ENCODE data around the gene TMEM141. TPM values are rescaled to one million over a fixed set of nuclear protein-coding genes. Genes with fewer than 3 reads are reported as not detected.

Gene TMEM141
- total and polyA plus RNA-seq, 10 of the 15 experiments (the other 5 are each of a cell fraction or from before 2014, with no cell fraction given): 7.8 to 48.6 (median 34.4) TPM

- no peak for DNase-seq (ENCODE audit: low read depth, low spot score)
- in situ Hi-C loops (cut with MboI) (no loop called here), intact Hi-C loops (cut with micrococcal nuclease; ENCODE audit: unreplicated experiment) (loop anchor here (10.0 kb wide), 1 partner anchor 76 kb away; the partner anchor contains the start of gene TRAF2)
- no peaks in the 10 kb centered on the region for H3K9me3 ChIP-seq (replicated peaks; ENCODE audit: control insufficient read depth, insufficient read depth, low read length)
- BruUV-seq (replicated peaks): no TSS peak
- no peak for ATAC-seq
- H4K20me1 ChIP-seq (ENCODE audit: control insufficient read depth, insufficient read depth): no peaks in the 10 kb centered on the region; the same call in 1 of the 2 replicates
- SMC1A ChIA-PET (ENCODE audit: uncharacterized antibody, unreplicated experiment): interaction anchor here (1.1 to 2.3 kb wide), 2 partner anchors 34 to 139 kb away, joined by 4 to 5 read pairs; partner anchors contain the start of gene AJM1
- H2AFZ ChIP-seq (ENCODE audit: control insufficient read depth, low read depth, low read length): no peak overlapping the region; the same call in 1 of the 2 replicates
- peak overlapping the region; percentile 74 for H3K27ac ChIP-seq (ENCODE audit: control insufficient read depth, insufficient read depth)
- POLR2A ChIA-PET: interaction anchor here (1.2 to 1.4 kb wide), 2 partner anchors 40 to 321 kb away, joined by 3 read pairs; partner anchors contain the start of gene PHPT1
- CTCF ChIA-PET: interaction anchor here (0.5 to 4.4 kb wide), 9 partner anchors 9 to 259 kb away, joined by 3 to 15 read pairs (median 3); partner anchors contain the start of gene AJM1
- 2% methylated on average over 14 of the region's 14 CpGs for WGBS (ENCODE audit: insufficient coverage, insufficient replicate concordance, low lambda C conversion rate, missing lambda C conversion rate)
- H3K4me2 ChIP-seq (ENCODE audit: control insufficient read depth, insufficient read depth): peak overlapping the region; percentile 76
- RAD21 ChIA-PET (ENCODE audit: unreplicated experiment): no interaction called here
- H3K4me1 ChIP-seq (ENCODE audit: control insufficient read depth, insufficient read depth, low read length): peaks cover 7% of the 10 kb centered on the region
- peaks cover 2 to 7% of the 10 kb centered on the region in 2 experiments; a peak in 3 of 4 replicates for H3K36me3 ChIP-seq (ENCODE audit: control insufficient read depth in 2 of 2, insufficient read depth in 2 of 2, low read length in 1 of 2)
- peak overlapping the region; percentile 93 for H3K9ac ChIP-seq (ENCODE audit: control insufficient read depth, insufficient read depth, low read length)
- peak overlapping the region; percentile 90 for H3K4me3 ChIP-seq
- no peak for FAIRE-seq
- no peaks in the 10 kb centered on the region for H3K27me3 ChIP-seq (replicated peaks in 1 of 2; ENCODE audit: control insufficient read depth in 2 of 2, insufficient read depth in 2 of 2, low read length in 1 of 2)
- peaks cover 39% of the 10 kb centered on the region for H3K79me2 ChIP-seq (ENCODE audit: control insufficient read depth, insufficient read depth, low read length)
- TF ChIP-seq ZBTB4 (CRISPR knock-in tag; IDR thresholded peaks at IDR 0.05): no peak
- no peak for TF ChIP-seq SUPT20H (IDR thresholded peaks at IDR 0.05; ENCODE audit: borderline replicate concordance, control insufficient read depth, low read depth, low read length)
- TF ChIP-seq MXI1 (IDR thresholded peaks at IDR 0.05; ENCODE audit: low read depth, low read length): no peak
- no peak for TF ChIP-seq RFX5 (IDR thresholded peaks at IDR 0.05; ENCODE audit: low read depth, low read length)
- TF ChIP-seq CEBPB (IDR thresholded peaks at IDR 0.05; ENCODE audit: borderline replicate concordance in 1 of 2, low read depth in 2 of 2, low read length in 2 of 2): no peak
- TF ChIP-seq ZNF592 (IDR thresholded peaks at IDR 0.05): no peak
- no peak for TF ChIP-seq NFYA (IDR thresholded peaks at IDR 0.05; ENCODE audit: borderline replicate concordance, low read depth, low read length)
- TF ChIP-seq ZNF384 (IDR thresholded peaks at IDR 0.05; ENCODE audit: borderline replicate concordance, low read depth, low read length): no peak
- TF ChIP-seq ELK1 (IDR thresholded peaks at IDR 0.05; ENCODE audit: low read depth, low read length): no peak
- TF ChIP-seq ZNF217 (IDR thresholded peaks at IDR 0.05): no peak
- no peak for TF ChIP-seq ASH2L (IDR thresholded peaks at IDR 0.05; ENCODE audit: borderline replicate concordance, low read depth)
- no peak for TF ChIP-seq NRF1 (conservative IDR thresholded peaks at IDR 0.05; ENCODE audit: low read depth, low read length)
- TF ChIP-seq SPI1 (IDR thresholded peaks at IDR 0.05; ENCODE audit: borderline replicate concordance, insufficient read depth, low read depth, low read length): no peak
- no peak for TF ChIP-seq EGR1 (IDR thresholded peaks at IDR 0.05; ENCODE audit: borderline replicate concordance in 1 of 2, low read depth in 2 of 2, low read length in 2 of 2)
Observed at GRCh38 chr9:136808806-136809158, 17.6 kb downstream of the TMEM141 start.
